Astrocyte (in vitro differentiated cells and primary cell): ENCODE measurements around the gene CARD9. TPM values are rescaled to one million over a fixed set of nuclear protein-coding genes. Genes with fewer than 3 reads are reported as not detected.

ENCODE experiments used
- DNase-seq: peaks from one replicate; pipeline ENCODE4 v3.0.0-alpha.2; 2010; ENCODE audit warnings: low read depth
- FAIRE-seq: peaks from 2 replicates; lab custom pipeline; 2011; peaks lifted over from hg19 to GRCh38; lab: Jason Lieb, UNC
- H2AFZ ChIP-seq: 2 replicates; pipeline ENCODE4 v1.6.0; 2012; ENCODE audit warnings: low read depth, low read length, inconsistent platforms
- H3K27ac ChIP-seq: 2 replicates; pipeline ENCODE4 v1.5.1; 2011; ENCODE audit warnings: low read depth, low read length, inconsistent platforms
- H3K27me3 ChIP-seq: 2 replicates; pipeline ENCODE4 v1.6.0; 2011; ENCODE audit warnings: low read length, inconsistent platforms; ENCODE audit not compliant: insufficient read depth
- H3K36me3 ChIP-seq: 2 replicates; pipeline ENCODE4 v1.5.1; 2011; ENCODE audit warnings: low read length, inconsistent platforms; ENCODE audit not compliant: insufficient read depth
- H3K4me1 ChIP-seq: 2 replicates; pipeline ENCODE4 v1.5.1; 2011; ENCODE audit warnings: low read length, inconsistent platforms; ENCODE audit not compliant: insufficient read depth
- H3K4me2 ChIP-seq: 2 replicates; pipeline ENCODE4 v1.6.0; 2012; ENCODE audit warnings: low read length, inconsistent platforms
- H3K4me3 ChIP-seq: 2 replicates; pipeline ENCODE4 v1.5.1; 2011; ENCODE audit warnings: low read depth, mild to moderate bottlenecking, low read length, inconsistent platforms; ENCODE audit not compliant: insufficient read depth
- H3K79me2 ChIP-seq: 2 replicates; pipeline ENCODE4 v1.6.0; 2012; ENCODE audit warnings: mild to moderate bottlenecking, low read length, inconsistent platforms; ENCODE audit not compliant: insufficient read depth
- H3K9ac ChIP-seq: 2 replicates; pipeline ENCODE4 v1.6.0; 2012; ENCODE audit warnings: mild to moderate bottlenecking, low read length, inconsistent platforms
- H3K9me3 ChIP-seq: 2 replicates; pipeline ENCODE4 v1.5.1; 2012; ENCODE audit warnings: low read depth, mild to moderate bottlenecking, low read length, inconsistent platforms; ENCODE audit not compliant: insufficient read depth
- H4K20me1 ChIP-seq: 2 replicates; pipeline ENCODE4 v1.6.0; 2012; ENCODE audit warnings: low read length, inconsistent platforms; ENCODE audit not compliant: insufficient read depth
- H3K27ac Mint-ChIP-seq: one replicate; pipeline ENCODE4 v1.8.0; 2021; ENCODE audit warnings: mild to moderate bottlenecking, mixed read lengths; ENCODE audit not compliant: unreplicated experiment
- H3K27me3 Mint-ChIP-seq: one replicate; pipeline ENCODE4 v1.8.0; 2021; ENCODE audit warnings: low read depth, mixed read lengths; ENCODE audit not compliant: unreplicated experiment
- H3K36me3 Mint-ChIP-seq: one replicate; pipeline ENCODE4 v1.8.0; 2021; ENCODE audit warnings: low read depth, mixed read lengths; ENCODE audit not compliant: unreplicated experiment
- H3K4me1 Mint-ChIP-seq: one replicate; pipeline ENCODE4 v1.8.0; 2021; ENCODE audit warnings: low read depth, mixed read lengths; ENCODE audit not compliant: unreplicated experiment
- H3K4me3 Mint-ChIP-seq: one replicate; pipeline ENCODE4 v1.8.0; 2021; ENCODE audit warnings: mild to moderate bottlenecking, moderate library complexity, mixed read lengths; ENCODE audit not compliant: unreplicated experiment
- H3K9me3 Mint-ChIP-seq: one replicate; pipeline ENCODE4 v1.8.0; 2021; ENCODE audit warnings: mild to moderate bottlenecking, mixed read lengths; ENCODE audit not compliant: unreplicated experiment
- EZH2 ChIP-seq: IDR thresholded peaks from 2 replicates; pipeline ENCODE4 v1.6.1; 2012; ENCODE audit warnings: mild to moderate bottlenecking, low read length, inconsistent platforms; ENCODE audit not compliant: insufficient read depth
- total RNA-seq: library from RNA; stranded (reverse); gene quantifications from 2 replicates; pipeline ENCODE4 v1.2.1, GENCODE V29; 2021
- TF ChIP-seq, protein P1 (sequence below): IDR thresholded peaks from 2 replicates; pipeline ENCODE4 v1.5.1; 2011; ENCODE audit warnings: low read depth, mild to moderate bottlenecking, inconsistent platforms, low read length, moderate library complexity; ENCODE audit not compliant: insufficient read depth

CARD9 gene
- total RNA-seq, 1 donor from 2014 or later = 4.2 TPM

DNA sequence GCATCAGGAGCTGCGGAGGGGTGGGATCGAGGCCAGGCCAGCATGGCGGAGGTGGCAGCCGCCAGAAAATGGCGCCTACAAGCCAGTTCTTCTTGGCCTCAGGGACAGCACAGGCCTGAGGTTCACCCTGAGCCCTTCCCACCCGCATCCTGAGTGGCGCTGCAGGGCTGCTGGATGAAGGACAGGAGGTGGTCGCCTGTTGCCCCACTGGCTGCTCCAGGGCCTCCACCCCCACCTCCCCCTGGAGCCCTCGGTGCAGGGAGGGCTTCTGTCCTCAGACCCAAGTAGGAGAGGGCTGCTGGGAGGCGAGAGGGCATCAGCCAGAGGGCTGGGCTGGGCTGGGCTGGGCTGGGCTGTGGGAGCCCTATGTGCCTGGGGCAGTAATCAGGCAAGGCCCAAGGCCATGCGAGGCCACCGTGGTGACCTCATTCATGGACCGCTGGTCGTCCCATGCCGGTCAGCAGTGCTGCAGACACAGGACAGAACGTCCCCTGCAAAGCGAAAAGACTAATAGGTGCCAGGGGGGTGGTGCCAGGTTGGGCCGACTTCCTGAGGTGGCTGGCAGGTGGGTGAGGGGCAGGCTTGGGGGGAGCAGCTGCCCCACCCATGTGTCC, 32.3 kb downstream of the CARD9 start:
- H3K4me3 ChIP-seq = no peak overlapping the region
- DNase-seq = no peak
- H3K4me2 ChIP-seq = no peak overlapping the region
- H3K27me3 ChIP-seq = no peaks in the 10 kb centered on the region
- Mint-ChIP-seq H3K27ac (no peak overlapping the region), H3K36me3 (peaks cover 5% of the 10 kb centered on the region), H3K4me1 (peaks cover 2% of the 10 kb centered on the region), H3K9me3 (no peaks in the 10 kb centered on the region), H3K4me3 (no peak overlapping the region), H3K27me3 (no peaks in the 10 kb centered on the region)
- H3K4me1 ChIP-seq = peaks cover 23% of the 10 kb centered on the region
- FAIRE-seq = no peak
- H3K9ac ChIP-seq = no peak overlapping the region
- H4K20me1 ChIP-seq = peaks cover 70% of the 10 kb centered on the region
- peaks cover 2% of the 10 kb centered on the region for H3K36me3 ChIP-seq
- H3K9me3 ChIP-seq = no peaks in the 10 kb centered on the region
- H3K27ac ChIP-seq = no peak overlapping the region
- TF ChIP-seq, protein P1, sequence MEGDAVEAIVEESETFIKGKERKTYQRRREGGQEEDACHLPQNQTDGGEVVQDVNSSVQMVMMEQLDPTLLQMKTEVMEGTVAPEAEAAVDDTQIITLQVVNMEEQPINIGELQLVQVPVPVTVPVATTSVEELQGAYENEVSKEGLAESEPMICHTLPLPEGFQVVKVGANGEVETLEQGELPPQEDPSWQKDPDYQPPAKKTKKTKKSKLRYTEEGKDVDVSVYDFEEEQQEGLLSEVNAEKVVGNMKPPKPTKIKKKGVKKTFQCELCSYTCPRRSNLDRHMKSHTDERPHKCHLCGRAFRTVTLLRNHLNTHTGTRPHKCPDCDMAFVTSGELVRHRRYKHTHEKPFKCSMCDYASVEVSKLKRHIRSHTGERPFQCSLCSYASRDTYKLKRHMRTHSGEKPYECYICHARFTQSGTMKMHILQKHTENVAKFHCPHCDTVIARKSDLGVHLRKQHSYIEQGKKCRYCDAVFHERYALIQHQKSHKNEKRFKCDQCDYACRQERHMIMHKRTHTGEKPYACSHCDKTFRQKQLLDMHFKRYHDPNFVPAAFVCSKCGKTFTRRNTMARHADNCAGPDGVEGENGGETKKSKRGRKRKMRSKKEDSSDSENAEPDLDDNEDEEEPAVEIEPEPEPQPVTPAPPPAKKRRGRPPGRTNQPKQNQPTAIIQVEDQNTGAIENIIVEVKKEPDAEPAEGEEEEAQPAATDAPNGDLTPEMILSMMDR = no peak
- TF ChIP-seq EZH2 = no peak
- no peak overlapping the region for H2AFZ ChIP-seq
- H3K79me2 ChIP-seq = no peaks in the 10 kb centered on the region

DNA sequence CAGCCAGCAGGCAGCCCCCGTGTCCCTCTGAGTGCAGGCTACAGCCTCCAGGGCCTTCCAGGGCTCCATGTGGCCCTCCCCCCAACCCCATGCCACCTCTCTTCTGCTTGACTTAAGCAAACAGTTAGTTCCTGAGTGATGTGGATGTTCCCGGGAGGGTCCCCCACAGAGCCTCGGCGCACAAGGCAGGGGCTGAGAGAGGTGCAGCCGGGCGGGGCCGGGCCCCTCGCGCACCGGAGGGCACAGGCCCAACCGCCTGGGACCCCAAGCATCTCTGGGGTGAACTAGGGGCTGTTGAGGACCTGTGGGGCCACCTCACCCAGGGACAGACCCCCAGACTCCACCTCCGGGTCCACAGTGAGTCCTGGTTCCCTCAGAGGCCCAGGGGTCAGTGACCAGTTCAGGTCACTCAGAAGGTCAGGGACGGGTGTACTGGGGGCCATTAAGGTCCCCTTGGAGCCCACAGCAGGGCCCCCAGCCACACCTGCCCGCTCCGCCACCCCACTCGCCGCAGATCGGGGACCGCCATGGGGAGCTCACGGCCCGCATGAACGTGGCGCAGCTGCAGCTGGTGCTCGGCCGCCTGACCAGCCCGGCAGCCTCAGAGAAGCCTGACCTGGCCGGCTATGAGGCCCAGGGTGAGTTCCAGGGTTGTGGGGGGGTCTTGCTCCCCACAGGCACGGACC, 33.0 kb downstream of the CARD9 start:
- Histone ChIP-seq H3K4me2 (no peak overlapping the region), H3K4me1 (peaks cover 27% of the 10 kb centered on the region), H3K36me3 (peaks cover 2% of the 10 kb centered on the region), H3K9me3 (no peaks in the 10 kb centered on the region), H3K27me3 (no peaks in the 10 kb centered on the region), H4K20me1 (peaks cover 74% of the 10 kb centered on the region), H3K9ac (no peak overlapping the region), H2AFZ (no peak overlapping the region), H3K27ac (no peak overlapping the region), H3K79me2 (peaks cover 3% of the 10 kb centered on the region), H3K4me3 (no peak overlapping the region)
- DNase-seq (no peak), FAIRE-seq (no peak)
- no peaks in the 10 kb centered on the region for H3K9me3 Mint-ChIP-seq
- H3K4me3 Mint-ChIP-seq = no peak overlapping the region
- no peak overlapping the region for H3K27ac Mint-ChIP-seq
- H3K4me1 Mint-ChIP-seq = peaks cover 2% of the 10 kb centered on the region
- H3K27me3 Mint-ChIP-seq = no peaks in the 10 kb centered on the region
- peaks cover 5% of the 10 kb centered on the region for H3K36me3 Mint-ChIP-seq
- TF ChIP-seq, protein P1 = no peak
- TF ChIP-seq EZH2 = no peak

DNA sequence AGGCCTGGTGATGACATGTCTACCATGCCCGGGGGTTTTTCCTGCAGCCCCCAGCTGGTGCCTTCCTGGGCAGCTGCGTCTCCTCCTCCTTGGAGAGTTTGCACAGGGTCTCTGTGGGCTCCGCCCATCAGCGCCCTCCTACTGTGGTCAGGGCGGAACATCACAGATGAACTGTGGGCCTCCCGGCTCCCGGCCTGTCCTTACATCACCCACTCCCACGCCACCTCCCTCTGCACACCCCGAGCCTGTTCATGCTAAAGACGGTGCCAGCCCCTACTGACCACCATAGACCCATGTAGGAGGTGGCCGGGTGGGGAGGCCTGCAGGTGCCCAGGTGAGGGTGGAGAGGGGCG, 33.5 kb downstream of the CARD9 start:
- H3K4me3 ChIP-seq = no peak overlapping the region
- FAIRE-seq = no peak
- H4K20me1 ChIP-seq = peaks cover 74% of the 10 kb centered on the region
- TF ChIP-seq, protein P1 = no peak
- no peak for TF ChIP-seq EZH2
- H3K36me3 Mint-ChIP-seq = peaks cover 3% of the 10 kb centered on the region
- peaks cover 5% of the 10 kb centered on the region for H3K79me2 ChIP-seq
- DNase-seq = no peak
- no peak overlapping the region for H3K27ac ChIP-seq
- H3K9me3 Mint-ChIP-seq = no peaks in the 10 kb centered on the region
- no peak overlapping the region for H3K27ac Mint-ChIP-seq
- no peak overlapping the region for H3K4me2 ChIP-seq
- peaks cover 2% of the 10 kb centered on the region for H3K36me3 ChIP-seq
- peaks cover 2% of the 10 kb centered on the region for H3K4me1 Mint-ChIP-seq
- H3K9me3 ChIP-seq = no peaks in the 10 kb centered on the region
- H3K4me3 Mint-ChIP-seq = no peak overlapping the region
- H3K27me3 ChIP-seq = no peaks in the 10 kb centered on the region
- peaks cover 24% of the 10 kb centered on the region for H3K4me1 ChIP-seq
- no peak overlapping the region for H2AFZ ChIP-seq
- no peaks in the 10 kb centered on the region for H3K27me3 Mint-ChIP-seq
- H3K9ac ChIP-seq = no peak overlapping the region
